NT2/D1 (cell line): ENCODE results near the gene SFI1.

ENCODE experiments used
- YY1 ChIP-seq: IDR thresholded peaks from 2 replicates; pipeline ENCODE4 v1.6.1; 2011; ENCODE audit not compliant: insufficient read length, insufficient read depth
- ZNF274 ChIP-seq: IDR thresholded peaks from 2 replicates; pipeline ENCODE4 v1.6.1; 2011; ENCODE audit warnings: mild to moderate bottlenecking, low read depth, low read length

DNA sequence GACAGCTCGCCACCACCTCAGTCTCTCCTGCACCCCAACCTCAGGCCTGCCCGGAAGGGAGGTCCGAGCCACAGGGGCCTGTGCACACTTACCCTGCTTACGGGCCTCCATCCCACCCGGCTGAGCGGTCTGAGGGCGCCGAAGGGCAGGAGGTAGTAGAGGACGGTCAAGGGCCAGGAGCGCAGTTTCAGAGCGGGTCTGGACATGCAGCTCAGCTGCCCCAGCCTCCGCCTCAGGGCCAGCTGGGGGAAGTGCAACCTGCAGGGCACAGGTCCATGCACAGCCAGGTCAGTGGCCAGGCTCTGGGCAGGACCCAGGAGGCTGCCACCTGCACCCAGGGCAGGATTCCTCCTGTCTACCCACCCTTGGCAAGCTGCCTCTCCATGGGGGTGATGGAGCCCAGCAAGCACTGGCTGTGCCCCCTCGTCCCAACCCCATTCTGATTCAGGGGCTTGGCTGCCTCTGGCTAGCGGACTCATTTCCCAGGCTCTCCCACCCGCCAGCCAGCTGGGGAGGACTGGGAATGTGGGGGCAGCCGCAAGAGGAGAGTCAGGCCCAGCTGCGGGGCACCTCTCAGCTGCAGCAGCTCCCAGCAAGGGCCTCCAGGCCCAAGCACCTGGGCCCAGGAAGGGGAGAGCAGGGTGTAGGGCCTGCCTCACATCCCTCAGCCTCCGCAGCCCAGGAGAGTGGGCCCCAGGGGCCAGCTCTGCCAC lies 127.4 kb downstream of the SFI1 start:
- TF ChIP-seq ZNF274 (no peak), YY1 (no peak)
